ENCODE data around the gene RBM39.

GRCh38 chr20:35724321-35725230 lies 17.5 kb downstream of the RBM39 start:
- TF ChIP-seq TAF1 (IDR thresholded peaks at IDR 0.05; ENCODE audit: borderline replicate concordance, insufficient read depth, low read length): no peak
- TF ChIP-seq POLR2AphosphoS5 (IDR thresholded peaks at IDR 0.05; ENCODE audit: low read depth, low read length): peak; percentile 35; the same call in 1 of the 2 replicates
- TF ChIP-seq REST (IDR thresholded peaks at IDR 0.05; ENCODE audit: insufficient read depth in 1 of 2, low read depth in 2 of 2, low read length in 2 of 2): no peak
- TF ChIP-seq FOXP2 (optimal IDR thresholded peaks at IDR 0.05; ENCODE audit: borderline replicate concordance, extremely low read depth, extremely low read length, insufficient read depth): no peak
- TF ChIP-seq SIN3A (IDR thresholded peaks at IDR 0.05; ENCODE audit: borderline replicate concordance, insufficient read depth, low read length): no peak

Measured in PFSK-1 (cell line).